GM21529 (cell line): Measurements from ENCODE around the gene FRG2C.
"Not testable (repeated sequence)": the region's sequence is repeated elsewhere in the genome, so short reads cannot be mapped to it uniquely, and the experiment has no call there.

Experiments used
- ATAC-seq: cut with Tn5 transposase; IDR thresholded peaks from one replicate; pipeline ENCODE4 v1.9.1; 2021; ENCODE audit not compliant: unreplicated experiment

Gene FRG2C

GRCh38 chr3:75664028-75664427 is at the start of gene FRG2C:
Gene FRG2C, plus strand, starts transcription at chr3:75664328. Its CDS starts 52 bp downstream, at chr3:75664380.
- not testable (repeated sequence) for ATAC-seq

- ATAC-seq: not testable (repeated sequence)
Observed at GRCh38 chr3:75618666-75619305, 45.3 kb upstream of the FRG2C start.

- ATAC-seq: not testable (repeated sequence)
Observed at GRCh38 chr3:75619481-75620031, 44.6 kb upstream of the FRG2C start.

- ATAC-seq: not testable (repeated sequence)
Observed at GRCh38 chr3:75621772-75622171, 42.4 kb upstream of the FRG2C start.

DNA sequence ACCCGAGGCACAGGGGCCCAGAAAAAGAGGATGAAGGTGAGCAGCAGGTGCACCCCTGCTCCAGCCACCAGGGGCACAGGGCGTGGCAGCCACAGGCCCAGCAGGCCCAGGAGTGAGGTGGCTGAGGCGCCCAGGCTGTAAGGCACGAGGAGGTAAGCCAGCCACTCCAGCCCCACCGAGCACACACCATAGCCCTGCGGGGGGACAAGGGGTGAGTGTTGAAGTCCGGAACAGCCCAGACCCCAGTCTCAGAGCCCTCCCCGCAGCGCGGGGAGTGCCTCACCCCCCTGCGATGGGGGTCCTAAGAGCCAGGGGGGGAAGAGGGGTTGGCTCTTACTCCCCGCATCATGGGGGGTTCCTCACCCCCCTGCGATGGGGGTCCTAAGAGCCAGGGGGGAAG is 40.5 kb upstream of the FRG2C start:
- ATAC-seq: not testable (repeated sequence)

DNA sequence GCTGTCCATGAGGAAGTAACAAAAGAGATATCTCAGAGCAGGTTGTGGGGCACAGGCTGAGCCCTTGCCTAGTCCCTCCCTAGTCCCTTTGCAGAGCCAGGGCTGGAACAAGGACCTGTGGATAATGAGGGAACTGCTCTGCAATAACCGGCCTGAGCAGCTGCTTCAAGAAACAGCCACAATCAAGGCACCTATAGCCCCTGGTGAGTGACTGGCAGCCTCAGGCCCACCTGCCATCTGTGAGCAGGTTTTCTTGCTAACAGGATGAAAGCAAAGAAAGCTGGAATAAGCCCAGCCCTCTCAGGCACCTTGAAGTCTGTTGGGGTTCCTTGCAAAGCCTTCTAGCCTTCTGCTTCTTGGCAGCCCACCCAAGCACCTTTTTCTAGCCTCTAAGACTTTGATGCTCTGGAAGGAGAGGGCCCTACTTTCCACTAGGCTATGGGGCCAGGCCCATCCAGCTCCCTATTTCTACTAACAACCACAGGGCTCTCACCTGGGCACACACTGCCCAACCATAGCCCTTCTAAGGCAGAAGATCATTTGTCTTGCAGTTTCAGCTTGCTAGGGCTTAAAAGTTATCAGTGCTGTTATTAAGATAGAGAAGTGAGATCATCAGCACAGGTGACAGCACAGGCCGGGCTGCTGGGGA is 33.1 kb upstream of the FRG2C start:
- not testable (repeated sequence) for ATAC-seq

GRCh38 chr3:75631541-75631940 is 32.6 kb upstream of the FRG2C start:
- ATAC-seq: no peak

GRCh38 chr3:75638947-75639346 is 25.2 kb upstream of the FRG2C start:
- not testable (repeated sequence) for ATAC-seq

- ATAC-seq: not testable (repeated sequence)
Observed at GRCh38 chr3:75641107-75641517, 23.0 kb upstream of the FRG2C start.

- ATAC-seq: not testable (repeated sequence)
Observed at GRCh38 chr3:75643031-75643800, 20.9 kb upstream of the FRG2C start.

- ATAC-seq: not testable (repeated sequence)
Observed at GRCh38 chr3:75645548-75645947, 18.6 kb upstream of the FRG2C start.

DNA sequence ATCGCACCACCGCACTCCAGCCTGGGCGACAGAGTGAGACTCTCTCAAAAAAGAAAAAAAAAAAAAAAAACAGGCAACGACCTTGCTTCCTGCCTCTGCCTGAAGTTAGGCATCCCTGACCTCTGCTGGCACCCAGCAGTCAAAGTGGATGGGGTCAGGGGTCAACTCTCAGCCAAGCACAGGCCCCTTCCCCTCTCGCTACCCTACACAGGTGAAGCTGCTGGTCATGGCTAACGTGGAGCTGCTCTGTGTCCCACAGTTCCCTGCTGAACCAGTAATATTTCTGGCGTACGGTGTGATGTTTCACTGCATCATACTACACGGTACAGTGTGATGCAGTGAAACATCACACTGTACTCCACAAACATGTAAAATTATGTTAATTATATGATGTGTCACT is 13.9 kb upstream of the FRG2C start:
- no peak for ATAC-seq

- ATAC-seq: not testable (repeated sequence)
Observed at GRCh38 chr3:75655101-75655904, 8.8 kb upstream of the FRG2C start.

DNA sequence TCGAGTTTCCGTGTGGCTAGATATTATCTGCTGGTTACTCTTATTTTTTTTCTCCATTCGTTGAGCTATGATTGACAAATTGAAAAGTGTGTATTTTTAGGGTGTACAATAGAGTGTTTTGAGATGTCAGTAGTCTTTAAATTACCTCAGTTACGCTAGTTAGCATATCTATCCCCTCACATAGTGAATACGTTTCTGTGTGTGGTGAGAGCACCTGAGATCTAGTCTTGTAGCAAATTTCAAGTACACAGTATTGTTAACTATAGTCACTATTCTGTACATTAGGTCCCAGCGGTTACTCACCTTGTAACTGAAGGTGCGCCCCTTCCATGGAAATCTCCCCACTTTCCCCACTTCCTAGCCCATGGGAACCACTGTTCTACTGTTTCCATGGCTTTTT is 8.2 kb upstream of the FRG2C start:
- not testable (repeated sequence) for ATAC-seq

GRCh38 chr3:75658411-75659107 is 5.6 kb upstream of the FRG2C start:
- not testable (repeated sequence) for ATAC-seq

DNA sequence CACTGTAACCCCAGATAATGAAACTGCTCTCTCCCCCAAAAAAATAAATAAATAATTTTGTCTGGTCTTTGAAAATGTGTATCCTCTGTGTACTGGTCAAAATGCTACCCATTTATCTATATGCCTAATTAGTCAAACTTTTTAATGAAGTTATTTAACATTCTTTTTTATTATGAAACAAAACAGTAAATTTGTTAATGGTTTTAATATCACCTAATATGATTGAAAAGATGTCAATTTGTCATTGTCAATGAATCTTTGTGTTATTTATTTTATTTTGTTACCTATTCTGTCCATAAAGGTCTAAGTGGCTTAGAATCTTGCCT is 5.1 kb upstream of the FRG2C start:
- not testable (repeated sequence) for ATAC-seq

DNA sequence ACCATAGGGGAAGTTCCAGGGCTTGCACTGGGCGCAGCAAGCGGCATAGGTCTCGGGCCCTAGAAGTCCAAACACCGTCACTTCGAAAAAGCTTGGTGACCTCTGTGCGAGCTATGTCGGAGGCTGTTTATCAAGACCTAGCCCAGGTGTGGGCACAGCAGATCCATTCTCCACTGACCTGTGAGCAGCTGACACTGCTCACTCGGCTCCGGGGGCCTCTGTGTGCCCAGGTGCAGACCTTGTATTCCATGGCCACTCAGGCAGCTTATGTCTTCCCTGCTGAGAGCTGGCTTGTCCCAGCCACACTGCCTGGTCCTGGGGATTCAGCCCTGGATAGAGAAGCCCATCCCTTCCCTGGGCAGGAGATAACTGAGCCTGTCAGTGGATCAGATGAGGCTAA is 1.5 kb downstream of the FRG2C start:
- ATAC-seq: not testable (repeated sequence)

DNA sequence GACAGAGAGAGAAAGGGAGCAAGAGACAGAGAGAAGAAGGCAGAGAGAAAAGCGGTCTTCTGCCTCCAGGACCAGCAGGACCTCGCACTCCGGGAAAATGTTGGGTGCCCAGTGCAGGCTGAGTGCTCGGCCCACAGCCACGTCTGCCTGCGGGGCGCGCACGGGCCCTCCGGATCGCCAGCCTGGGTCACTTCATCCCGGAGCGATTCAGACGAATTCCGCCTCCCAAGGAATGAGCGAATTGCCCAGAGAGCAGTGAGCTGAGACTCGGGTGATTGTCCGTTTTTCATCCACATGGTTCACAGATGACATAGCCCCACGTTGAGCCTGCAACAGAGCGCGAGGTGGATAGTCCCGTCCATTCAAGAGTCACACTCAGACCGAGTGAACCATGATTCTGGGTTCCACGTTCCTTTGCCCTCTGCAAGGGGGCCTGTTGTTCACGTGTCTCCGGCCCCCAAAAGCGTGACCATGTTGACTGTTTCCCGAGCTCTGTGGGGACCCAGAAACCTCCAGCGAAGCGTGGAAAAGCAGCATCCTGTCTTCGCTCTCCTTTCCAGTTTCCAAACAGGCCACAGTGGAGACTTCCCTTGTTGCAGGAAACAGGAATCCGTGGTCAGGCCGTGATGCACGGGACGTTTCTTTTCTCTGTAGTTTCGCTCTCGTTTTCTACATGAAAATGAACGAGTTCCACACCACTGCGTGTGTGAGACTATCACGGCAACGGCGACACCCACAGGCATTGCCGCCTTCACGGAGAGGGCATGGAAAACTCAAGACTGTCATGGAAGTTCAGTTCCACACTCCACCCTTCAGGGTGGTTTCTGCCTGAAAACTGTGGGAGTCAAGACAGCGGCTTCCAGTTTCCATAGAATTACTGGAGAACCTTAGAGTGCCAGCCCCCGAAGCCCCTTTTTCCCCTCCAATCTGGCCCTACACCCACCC is 3.9 kb downstream of the FRG2C start:
- ATAC-seq: not testable (repeated sequence)

- peak; percentile 46 for ATAC-seq
Observed at GRCh38 chr3:75668759-75669347, 4.7 kb downstream of the FRG2C start.
